Transverse colon (tissue), 4 donors: ENCODE data around the gene RFPL3. TPM values are rescaled to one million over a fixed set of nuclear protein-coding genes. Genes with fewer than 3 reads are reported as not detected.

ENCODE experiments used
- DNase-seq: peaks from one replicate; pipeline ENCODE4 v3.0.0-alpha.2; 2019
- H3K27ac ChIP-seq, 4 donors: fragments of 200-600 bp; sonication (generic); 2 replicates each; pipeline ENCODE4 v1.5.1; 2016 to 2018; ENCODE audit warnings: inconsistent platforms in 4 of 4
- H3K27me3 ChIP-seq: fragments of 200-600 bp; sonication (generic); 2 replicates; pipeline ENCODE4 v1.5.1; 2017; ENCODE audit warnings: inconsistent platforms
- H3K36me3 ChIP-seq, 4 donors: fragments of 200-600 bp; sonication (generic); 2 replicates each; pipeline ENCODE4 v1.5.1; 2017 to 2019; ENCODE audit warnings: inconsistent platforms in 4 of 4
- H3K4me1 ChIP-seq, 4 donors: fragments of 200-600 bp; sonication (generic); 2 replicates each; pipeline ENCODE4 v1.5.1; 2017 to 2020; ENCODE audit warnings: inconsistent platforms in 4 of 4
- H3K4me3 ChIP-seq, 4 donors: fragments of 200-600 bp; sonication (generic); 1 replicate in 1 of 4; 2 replicates in 3 of 4; pipeline versions ENCODE4 v1.5.1 to v1.6.1; 2017 to 2019; ENCODE audit warnings: inconsistent platforms in 4 of 4
- H3K9me3 ChIP-seq, 2 donors: fragments of 200-600 bp; sonication (generic); 2 replicates each; pipeline ENCODE4 v1.5.1; 2017 to 2019; ENCODE audit warnings: inconsistent platforms in 2 of 2
- CTCF ChIP-seq, 5 experiments: fragments of 200-600 bp in 3 of 5; fragments of 450-650 bp in 2 of 5; sonication (generic) in 3 of 5; IDR thresholded peaks; 1 replicate in 2 of 5; 2 replicates in 3 of 5; pipeline ENCODE4 v1.5.1; 2016 to 2017; ENCODE audit warnings: antibody characterized with exemption in 5 of 5, inconsistent platforms in 3 of 5, mild to moderate bottlenecking in 2 of 5, moderate library complexity in 1 of 5
- EP300 ChIP-seq: sonication (generic); formaldehyde crosslinking; IDR thresholded peaks from one replicate; pipeline ENCODE4 v1.6.1; 2017; ENCODE audit warnings: antibody characterized with exemption, low read depth
- POLR2A ChIP-seq: fragments of 450-650 bp; IDR thresholded peaks from one replicate; pipeline ENCODE4 v1.6.1; 2016; ENCODE audit warnings: antibody characterized with exemption, mild to moderate bottlenecking, moderate library complexity
- POLR2AphosphoS5 ChIP-seq, 3 donors: sonication (generic); formaldehyde crosslinking; IDR thresholded peaks; one replicate each; pipeline ENCODE4 v1.6.1; 2016; ENCODE audit warnings: antibody characterized with exemption in 3 of 3
- WGBS, 2 donors: methylation state at CpG; one replicate each; pipeline ENCODE4 v1.1.5; 2018; ENCODE audit warnings: low coverage in 1 of 2; 5-methylcytosine and 5-hydroxymethylcytosine counted together
- in situ Hi-C, 4 donors: fragments of 200-750 bp; cut with MboI; loops; one replicate each; pipeline versions ENCODE4 v1.15.0 to v1.15.1; 2017; ENCODE audit warnings: low sequenced_read_pairs in 3 of 4, low pct_ligation_motif_present in 1 of 4, low pct_unique_long_range_greater_than_20kb in 1 of 4
- intact Hi-C: fragments of 100-400 bp; cut with DNase I; formaldehyde crosslinking; loops from one replicate; pipeline ENCODE4 v1.15.1; 2023; ENCODE audit warnings: low total_unique reads
- total RNA-seq, 4 donors: library from RNA; depleted of rRNA; stranded (reverse); fragments of >200 nt; gene quantifications; one replicate each; pipeline ENCODE4 v1.1.0, GENCODE V29; 2016

RFPL3 gene
- total RNA-seq, 4 donors from 2014 or later, result not detected

GRCh38 chr22:32396255-32396654 is 38.6 kb downstream of the RFPL3 start:
- Histone ChIP-seq H3K4me1 (no peaks in the 10 kb centered on the region), H3K27me3 (no peaks in the 10 kb centered on the region), H3K36me3 (peaks cover 5 to 98% (median 50%) of the 10 kb centered on the region in 4 donors), H3K27ac (no peak overlapping the region), H3K4me3 (no peak overlapping the region), H3K9me3 (no peaks in the 10 kb centered on the region)
- 83 to 85% methylated on average over 1 of the region's 1 CpG for WGBS, 2 donors
- intact Hi-C loops, result no loop called here
- TF ChIP-seq POLR2A (no peak), EP300 (no peak), POLR2AphosphoS5 (IDR thresholded peaks at IDR 0.05) (no peak), CTCF (IDR thresholded peaks at IDR 0.05) (no peak)
- in situ Hi-C loops, result no loop called here
- DNase-seq, result no peak

- no peaks in the 10 kb centered on the region for H3K27me3 ChIP-seq
- H3K9me3 ChIP-seq, result no peaks in the 10 kb centered on the region
- in situ Hi-C loops (no loop called here), intact Hi-C loops (no loop called here)
- no peak for DNase-seq
- H3K36me3 ChIP-seq, result peaks cover 2 to 98% (median 51%) of the 10 kb centered on the region in 4 donors
- 81% methylated on average over 5 of the region's 5 CpGs; no CpG with 5 or more reads in 1 of the 2 donors for WGBS, 2 donors
- no peak overlapping the region for H3K27ac ChIP-seq
- TF ChIP-seq CTCF (IDR thresholded peaks at IDR 0.05) (no peak), EP300 (no peak), POLR2A (no peak), POLR2AphosphoS5 (IDR thresholded peaks at IDR 0.05) (no peak)
- H3K4me1 ChIP-seq, result no peaks in the 10 kb centered on the region
- no peak overlapping the region for H3K4me3 ChIP-seq
Measured at GRCh38 chr22:32396746-32397145, 39.1 kb downstream of the RFPL3 start.

- DNase-seq, result no peak
- H3K4me1 ChIP-seq, result no peaks in the 10 kb centered on the region
- no peak overlapping the region for H3K27ac ChIP-seq
- 57 to 66% methylated on average over 3 to 4 of the region's 4 CpGs for WGBS, 2 donors
- TF ChIP-seq POLR2AphosphoS5 (IDR thresholded peaks at IDR 0.05) (no peak), POLR2A (no peak), EP300 (no peak), CTCF (IDR thresholded peaks at IDR 0.05) (no peak)
- H3K4me3 ChIP-seq, result no peak overlapping the region
- H3K27me3 ChIP-seq, result no peaks in the 10 kb centered on the region
- no peaks in the 10 kb centered on the region for H3K9me3 ChIP-seq
- intact Hi-C loops (no loop called here), in situ Hi-C loops (no loop called here)
- H3K36me3 ChIP-seq, result peaks cover 1 to 96% (median 39%) of the 10 kb centered on the region in 4 donors
Measured at GRCh38 chr22:32401486-32401885, 43.8 kb downstream of the RFPL3 start.

GRCh38 chr22:32404021-32404420 is 46.4 kb downstream of the RFPL3 start:
- intact Hi-C loops, result no loop called here

More at GRCh38 chr22:32404021-32404420, 46.4 kb downstream of the RFPL3 start:
- Histone ChIP-seq H3K4me1 (peaks cover 0 to 20% (median 3%) of the 10 kb centered on the region in 4 donors), H3K4me3 (no peak overlapping the region), H3K36me3 (peaks cover 0 to 79% (median 30%) of the 10 kb centered on the region in 4 donors), H3K27ac (no peak overlapping the region), H3K27me3 (no peaks in the 10 kb centered on the region), H3K9me3 (no peaks in the 10 kb centered on the region)
- TF ChIP-seq POLR2AphosphoS5 (IDR thresholded peaks at IDR 0.05) (no peak), EP300 (no peak), POLR2A (no peak), CTCF (IDR thresholded peaks at IDR 0.05) (no peak)
- 83 to 85% methylated on average over 2 of the region's 2 CpGs for WGBS, 2 donors
- in situ Hi-C loops, result no loop called here
- DNase-seq, result no peak
